Activated naive CD4-positive, alpha-beta T cell treated with anti-CD3 and anti-CD28 coated beads, Interleukin-2, amount 10 ng/mL, durations not matched to agents 7 days and 5 days (primary cell): Measurements from ENCODE around the gene F5.
"Not testable (repeated sequence)": the region's sequence is repeated elsewhere in the genome, so short reads cannot be mapped to it uniquely, and the experiment has no call there.

Experiments
- CTCF ChIA-PET: fragments of 350-600 bp; sonication (Branson Sonifier 250); formaldehyde crosslinking; loops from one replicate; lab custom pipeline; 2021; ENCODE audit warnings: antibody characterized with exemption; lab: Charles Lee
- DNase-seq: peaks from one replicate; pipeline ENCODE4 v3.0.0-alpha.2; 2020
- H3K27ac Mint-ChIP-seq: one replicate; pipeline ENCODE4 v1.8.0; 2021; ENCODE audit warnings: mild to moderate bottlenecking, moderate library complexity, mixed read lengths
- H3K27me3 Mint-ChIP-seq: one replicate; pipeline ENCODE4 v1.8.0; 2021; ENCODE audit warnings: mild to moderate bottlenecking, mixed read lengths
- H3K36me3 Mint-ChIP-seq: one replicate; pipeline ENCODE4 v1.8.0; 2021; ENCODE audit warnings: mixed read lengths
- H3K4me1 Mint-ChIP-seq: one replicate; pipeline ENCODE4 v1.8.0; 2021; ENCODE audit warnings: mixed read lengths
- H3K4me3 Mint-ChIP-seq: one replicate; pipeline ENCODE4 v1.8.0; 2021; ENCODE audit warnings: mild to moderate bottlenecking, moderate library complexity, mixed read lengths
- H3K9me3 Mint-ChIP-seq: one replicate; pipeline ENCODE4 v1.8.0; 2021; ENCODE audit warnings: mixed read lengths

F5 gene

DNA sequence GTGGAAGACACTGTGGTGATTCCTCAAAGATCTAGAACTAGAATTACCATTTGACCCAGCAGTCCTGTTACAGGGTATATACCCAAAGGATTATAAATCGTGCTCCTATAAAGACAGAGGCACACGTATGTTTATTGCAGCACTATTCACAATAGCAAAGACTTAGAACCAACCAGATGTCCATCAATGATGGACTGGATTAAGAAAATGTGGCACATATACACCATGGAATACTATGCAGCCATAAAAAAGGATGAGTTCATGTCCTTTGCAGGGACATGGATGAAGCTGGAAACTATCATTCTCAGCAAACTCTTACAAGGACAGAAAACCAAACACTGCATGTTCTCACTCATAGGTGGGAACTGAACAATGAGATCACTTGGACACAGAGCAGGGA, 82.7 kb downstream of the F5 start:
- H3K36me3 Mint-ChIP-seq, H3K27me3 Mint-ChIP-seq, H3K9me3 Mint-ChIP-seq, H3K27ac Mint-ChIP-seq, CTCF ChIA-PET, DNase-seq, H3K4me3 Mint-ChIP-seq: not testable (repeated sequence)
- H3K4me1 Mint-ChIP-seq = peaks cover 11% of the 10 kb centered on the region

DNA sequence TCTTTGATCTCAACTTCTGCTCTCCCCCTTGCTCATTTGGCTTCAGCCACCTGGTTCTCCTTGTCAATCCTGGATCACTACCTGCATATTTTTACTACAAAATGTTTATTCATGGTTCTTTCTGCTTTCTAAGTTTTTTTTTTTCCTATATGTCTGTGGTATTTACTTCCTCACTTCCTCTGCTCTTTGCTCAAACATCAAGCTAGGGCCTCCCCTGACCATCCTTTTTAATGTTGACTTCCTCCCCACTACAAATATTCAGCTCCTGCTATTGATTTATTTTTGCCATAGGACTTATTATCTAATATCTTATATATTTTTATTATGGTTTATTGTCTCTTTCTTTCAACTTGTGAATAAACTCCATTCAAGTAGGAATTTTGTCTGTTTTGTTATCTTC, 86.5 kb downstream of the F5 start:
- peaks cover 4% of the 10 kb centered on the region for H3K27me3 Mint-ChIP-seq
- peaks cover 8% of the 10 kb centered on the region for H3K9me3 Mint-ChIP-seq
- H3K4me3 Mint-ChIP-seq = no peak overlapping the region
- H3K36me3 Mint-ChIP-seq = no peaks in the 10 kb centered on the region
- no peak overlapping the region for H3K27ac Mint-ChIP-seq
- CTCF ChIA-PET = no interaction called here
- DNase-seq = no peak
- peaks cover 10% of the 10 kb centered on the region for H3K4me1 Mint-ChIP-seq

DNA sequence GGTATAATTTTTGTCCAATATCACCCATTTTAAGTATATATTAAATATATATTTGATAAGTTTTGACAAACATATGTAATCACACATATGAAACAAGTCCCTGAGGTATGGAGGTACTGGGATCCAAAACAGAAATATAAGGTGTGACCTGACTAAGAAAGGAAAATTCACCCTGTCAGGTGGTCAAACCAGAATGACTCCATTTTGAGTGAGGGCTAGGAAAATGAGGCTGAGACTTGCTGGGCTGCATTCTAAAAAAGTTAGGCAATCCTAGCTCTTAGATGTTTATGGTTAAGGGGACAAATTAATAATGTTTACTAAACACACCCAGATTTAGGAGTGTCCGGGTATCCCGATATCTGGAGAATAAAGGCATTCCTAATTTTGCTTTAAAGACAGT, 89.0 kb downstream of the F5 start:
- peaks cover 10% of the 10 kb centered on the region for H3K4me1 Mint-ChIP-seq
- H3K4me3 Mint-ChIP-seq = no peak overlapping the region
- H3K36me3 Mint-ChIP-seq = no peaks in the 10 kb centered on the region
- H3K9me3 Mint-ChIP-seq = peaks cover 7% of the 10 kb centered on the region
- no peak for DNase-seq
- CTCF ChIA-PET = no interaction called here
- no peak overlapping the region for H3K27ac Mint-ChIP-seq
- H3K27me3 Mint-ChIP-seq = peaks cover 7% of the 10 kb centered on the region

GRCh38 chr1:169495916-169496315, 90.4 kb downstream of the F5 start:
- CTCF ChIA-PET = no interaction called here
- H3K36me3 Mint-ChIP-seq = no peaks in the 10 kb centered on the region
- H3K4me1 Mint-ChIP-seq = peaks cover 10% of the 10 kb centered on the region
- DNase-seq = no peak
- no peak overlapping the region for H3K4me3 Mint-ChIP-seq
- H3K9me3 Mint-ChIP-seq = peaks cover 7% of the 10 kb centered on the region
- no peak overlapping the region for H3K27ac Mint-ChIP-seq
- H3K27me3 Mint-ChIP-seq = peaks cover 7% of the 10 kb centered on the region

GRCh38 chr1:169495046-169495775, 91.1 kb downstream of the F5 start:
- H3K27me3 Mint-ChIP-seq = peaks cover 7% of the 10 kb centered on the region
- no peak for DNase-seq
- CTCF ChIA-PET = no interaction called here
- H3K9me3 Mint-ChIP-seq = peaks cover 7% of the 10 kb centered on the region
- no peak overlapping the region for H3K27ac Mint-ChIP-seq
- no peaks in the 10 kb centered on the region for H3K36me3 Mint-ChIP-seq
- H3K4me1 Mint-ChIP-seq = peaks cover 10% of the 10 kb centered on the region
- no peak overlapping the region for H3K4me3 Mint-ChIP-seq

- Mint-ChIP-seq H3K27ac (no peak overlapping the region), H3K4me1 (peaks cover 6% of the 10 kb centered on the region), H3K36me3 (no peaks in the 10 kb centered on the region), H3K27me3 (peaks cover 7% of the 10 kb centered on the region), H3K4me3 (no peak overlapping the region), H3K9me3 (peaks cover 7% of the 10 kb centered on the region)
- no peak for DNase-seq
- CTCF ChIA-PET = interaction anchor here (1.3 kb wide), 1 partner anchor 13 kb away, joined by 6 read pairs; no protein-coding TSS in a partner anchor
Measured at GRCh38 chr1:169494343-169494742, 91.9 kb downstream of the F5 start.

GRCh38 chr1:169493251-169493650, 93.0 kb downstream of the F5 start:
- DNase-seq = no peak
- H3K4me1 Mint-ChIP-seq = peaks cover 6% of the 10 kb centered on the region
- no peaks in the 10 kb centered on the region for H3K36me3 Mint-ChIP-seq
- no peak overlapping the region for H3K27ac Mint-ChIP-seq
- no peak overlapping the region for H3K4me3 Mint-ChIP-seq
- H3K27me3 Mint-ChIP-seq = peaks cover 7% of the 10 kb centered on the region
- CTCF ChIA-PET = interaction anchor here (1.3 kb wide), 1 partner anchor 14 kb away, joined by 6 read pairs; no protein-coding TSS in a partner anchor
- H3K9me3 Mint-ChIP-seq = peaks cover 2% of the 10 kb centered on the region

DNA sequence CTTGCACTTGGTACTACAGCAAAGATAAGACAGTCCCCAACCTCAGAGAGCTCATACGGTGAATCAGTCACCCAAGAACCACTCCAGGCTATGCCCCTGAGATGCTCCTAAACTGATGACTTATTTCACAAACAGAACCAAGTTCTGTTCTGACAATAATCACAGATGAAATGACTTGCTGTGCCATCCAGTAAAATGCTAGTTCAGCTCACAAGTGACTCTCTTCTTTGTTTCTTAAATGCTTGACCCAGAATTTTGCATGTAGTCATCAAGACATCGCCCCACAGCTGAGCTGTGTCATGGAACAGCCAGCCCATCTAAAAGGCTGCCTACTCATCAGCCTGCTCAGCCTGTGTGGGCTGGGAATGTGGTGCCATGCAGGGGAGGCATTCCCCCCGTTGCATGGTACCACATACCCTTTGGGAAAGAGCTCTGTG, 94.4 kb downstream of the F5 start:
- Mint-ChIP-seq H3K4me1 (peaks cover 12% of the 10 kb centered on the region), H3K36me3 (no peaks in the 10 kb centered on the region), H3K9me3 (no peaks in the 10 kb centered on the region), H3K27me3 (peaks cover 7% of the 10 kb centered on the region), H3K27ac (no peak overlapping the region), H3K4me3 (no peak overlapping the region)
- CTCF ChIA-PET = interaction anchor here (0.8 kb wide), 1 partner anchor 207 kb away, joined by 3 read pairs; no protein-coding TSS in a partner anchor
- DNase-seq = no peak

DNA sequence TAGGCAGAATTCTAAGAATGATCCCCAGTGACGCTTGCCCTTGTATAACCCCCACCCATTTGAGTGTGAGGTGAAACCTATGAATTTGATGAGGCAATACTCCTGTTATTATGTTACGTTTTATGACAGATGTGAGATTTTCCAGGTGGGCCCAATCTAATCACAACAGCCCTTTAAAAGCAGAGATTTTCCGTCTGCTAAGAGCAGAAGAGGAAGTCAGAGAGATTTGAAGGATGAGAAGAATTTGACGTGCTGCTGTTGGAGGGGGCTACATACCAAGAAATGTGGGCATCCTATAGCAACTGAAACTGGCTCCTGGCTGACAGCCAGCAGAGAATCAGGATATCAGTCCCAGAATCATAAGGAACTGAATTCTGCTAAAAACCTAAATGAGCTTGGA, 98.1 kb downstream of the F5 start:
- Mint-ChIP-seq H3K4me1 (peaks cover 36% of the 10 kb centered on the region), H3K4me3 (no peak overlapping the region), H3K27ac (no peak overlapping the region), H3K9me3 (no peaks in the 10 kb centered on the region), H3K27me3 (peaks cover 3% of the 10 kb centered on the region), H3K36me3 (peaks cover 14% of the 10 kb centered on the region)
- CTCF ChIA-PET = no interaction called here
- no peak for DNase-seq

GRCh38 chr1:169487561-169487960, 98.7 kb downstream of the F5 start:
- Mint-ChIP-seq H3K4me3 (no peak overlapping the region), H3K27me3 (peaks cover 3% of the 10 kb centered on the region), H3K4me1 (peaks cover 40% of the 10 kb centered on the region), H3K27ac (no peak overlapping the region), H3K36me3 (peaks cover 14% of the 10 kb centered on the region), H3K9me3 (no peaks in the 10 kb centered on the region)
- no peak for DNase-seq
- CTCF ChIA-PET = interaction anchor here (1.5 kb wide), 1 partner anchor 21 kb away, joined by 3 read pairs; no protein-coding TSS in a partner anchor

GRCh38 chr1:169487133-169487532, 99.1 kb downstream of the F5 start:
- Mint-ChIP-seq H3K4me1 (peaks cover 42% of the 10 kb centered on the region), H3K27ac (no peak overlapping the region), H3K4me3 (no peak overlapping the region), H3K27me3 (peaks cover 3% of the 10 kb centered on the region), H3K9me3 (no peaks in the 10 kb centered on the region), H3K36me3 (peaks cover 14% of the 10 kb centered on the region)
- DNase-seq = no peak
- CTCF ChIA-PET = interaction anchor here (1.2 to 1.5 kb wide), 2 partner anchors 21 to 60 kb away, joined by 3 read pairs; no protein-coding TSS in a partner anchor

DNA sequence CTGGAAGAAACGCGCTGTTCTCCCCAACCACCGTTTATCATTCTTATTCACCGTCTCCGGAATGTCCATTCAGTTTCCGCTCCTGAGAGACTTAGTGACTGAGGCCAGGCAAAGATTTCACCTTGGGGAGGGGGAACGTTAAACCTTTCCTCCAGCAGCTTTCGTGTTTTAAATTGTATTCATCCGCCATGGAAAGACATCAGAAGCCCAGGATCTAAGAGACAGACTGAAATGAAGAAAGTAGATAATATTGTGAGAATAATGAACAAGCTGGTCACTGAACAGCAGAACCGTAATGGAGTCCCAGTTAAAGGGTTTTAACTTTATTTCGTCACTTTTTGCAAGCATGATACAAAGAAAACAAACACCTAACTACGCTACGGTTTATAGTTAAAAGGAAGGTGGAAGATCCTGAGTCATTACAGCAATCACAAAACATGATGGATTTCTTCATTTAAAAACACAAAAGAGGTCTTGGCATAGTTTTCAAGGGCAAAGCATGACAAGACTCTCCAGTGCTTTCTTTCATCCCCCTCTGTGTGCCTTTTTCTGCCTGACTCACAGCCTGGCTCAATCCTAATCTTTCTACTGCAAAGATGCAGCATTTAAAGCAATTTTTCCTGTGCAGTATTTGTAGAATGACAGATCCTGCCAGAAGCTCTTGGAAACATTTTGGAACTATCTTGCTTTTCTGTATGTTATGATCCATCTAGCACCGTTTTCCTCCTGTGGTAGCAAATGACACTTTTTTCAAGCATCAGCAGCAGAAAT, 99.8 kb downstream of the F5 start:
- Mint-ChIP-seq H3K4me3 (peak overlapping the region; percentile 91), H3K27me3 (peaks cover 3% of the 10 kb centered on the region), H3K36me3 (peaks cover 14% of the 10 kb centered on the region), H3K4me1 (peaks cover 42% of the 10 kb centered on the region), H3K9me3 (no peaks in the 10 kb centered on the region), H3K27ac (peak overlapping the region; percentile 85)
- no peak for DNase-seq
- CTCF ChIA-PET = interaction anchor here (0.8 to 1.5 kb wide), 3 partner anchors 20 to 225 kb away, joined by 3 read pairs; no protein-coding TSS in a partner anchor

DNA sequence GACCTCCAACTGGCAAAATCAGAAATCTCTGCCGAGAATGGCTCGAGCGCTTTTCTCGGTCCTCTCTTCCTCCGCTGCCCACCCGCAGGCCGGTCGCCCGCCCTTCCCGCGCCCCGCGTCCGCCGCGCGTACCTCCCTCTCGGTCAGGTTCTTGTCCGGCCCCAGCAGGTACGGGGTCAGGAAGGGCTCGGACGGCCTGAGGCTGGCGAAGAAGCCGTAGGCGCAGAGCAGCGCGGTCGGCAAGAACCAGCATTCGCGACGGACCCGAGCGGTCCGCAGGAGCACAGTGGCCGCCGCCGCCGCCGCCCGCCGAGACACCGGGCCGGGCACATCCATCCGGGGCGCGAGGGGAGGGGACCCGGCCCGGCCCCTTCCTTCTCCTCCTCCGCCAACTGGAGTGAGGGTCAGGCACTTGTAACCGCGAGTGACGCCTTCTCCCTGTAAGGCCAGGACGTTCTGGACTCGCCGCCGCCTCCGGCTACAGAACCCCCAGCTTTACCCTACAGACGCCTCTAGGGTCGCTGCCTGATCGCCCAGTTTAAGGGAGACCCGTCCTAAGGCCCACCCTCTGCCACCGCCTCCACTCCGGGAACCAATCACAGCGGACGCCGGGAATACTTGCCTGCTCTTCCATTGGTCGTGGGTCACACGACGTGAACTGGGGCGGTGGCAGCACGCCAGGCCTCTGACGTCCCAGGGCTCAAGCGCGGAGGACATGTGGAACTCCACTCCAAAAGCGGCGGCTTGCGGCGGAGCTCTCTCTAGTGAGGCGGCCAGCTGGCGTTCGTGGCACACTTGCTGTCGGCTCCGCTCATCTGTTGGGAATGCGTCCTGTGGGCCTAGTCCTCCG, 100.6 kb downstream of the F5 start, which contains the start of gene SLC19A2:
TSS of gene SLC19A2 (minus strand) at position 514 of the 850 bp plus-strand sequence. CDS start at position 336, 178 bp downstream.
- Mint-ChIP-seq H3K4me3 (peak within 1 kb of the TSS; percentile 91), H3K9me3 (no peaks in the 10 kb centered on the region), H3K27ac (peak within 1 kb of the TSS; percentile 87), H3K4me1 (peaks cover 42% of the 10 kb centered on the region), H3K36me3 (peaks cover 14% of the 10 kb centered on the region), H3K27me3 (peaks cover 3% of the 10 kb centered on the region)
- CTCF ChIA-PET = interaction anchor here (0.8 to 1.2 kb wide), 2 partner anchors 61 to 226 kb away, joined by 3 read pairs; no protein-coding TSS in a partner anchor
- peak; percentile 97 for DNase-seq
